HTERT RPE-1 (cell line): ENCODE results near the gene PPM1H.
"Not testable (repeated sequence)": the region's sequence is repeated elsewhere in the genome, so short reads cannot be mapped to it uniquely, and the experiment has no call there.

Source experiments
- in situ Hi-C: fragments of 300-500 bp; cut with MboI; formaldehyde crosslinking; loops from 4 replicates; pipeline ENCODE4 v1.14.3; 2020; ENCODE audit warnings: low sequenced_read_pairs

Gene PPM1H

GRCh38 chr12:62694632-62695031, 240.3 kb downstream of the PPM1H start:
- in situ Hi-C loops, result no loop called here

GRCh38 chr12:62694116-62694515, 240.8 kb downstream of the PPM1H start:
- in situ Hi-C loops, result no loop called here

- in situ Hi-C loops, result no loop called here
These were observed 241.4 kb downstream of the PPM1H start for GRCh38 chr12:62693376-62694050.

DNA sequence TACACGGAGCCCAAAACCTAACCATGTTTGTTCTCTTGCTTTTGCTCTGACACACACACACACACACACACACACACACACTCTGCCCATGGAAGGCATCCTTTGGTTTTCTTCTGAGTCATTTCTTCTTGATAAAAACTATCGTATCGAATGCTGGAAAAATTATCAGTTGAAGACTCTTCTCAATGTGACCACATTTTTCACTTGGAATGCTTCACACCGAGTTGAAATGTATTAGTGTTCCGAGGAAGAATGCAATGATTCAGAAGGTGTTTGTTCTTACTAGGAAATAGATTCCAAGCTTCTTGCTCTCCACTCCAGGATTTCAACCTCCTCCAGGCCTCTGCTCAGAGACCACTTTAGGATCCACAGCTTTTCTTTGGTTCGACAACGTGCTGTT, 242.1 kb downstream of the PPM1H start:
- in situ Hi-C loops, result no loop called here

DNA sequence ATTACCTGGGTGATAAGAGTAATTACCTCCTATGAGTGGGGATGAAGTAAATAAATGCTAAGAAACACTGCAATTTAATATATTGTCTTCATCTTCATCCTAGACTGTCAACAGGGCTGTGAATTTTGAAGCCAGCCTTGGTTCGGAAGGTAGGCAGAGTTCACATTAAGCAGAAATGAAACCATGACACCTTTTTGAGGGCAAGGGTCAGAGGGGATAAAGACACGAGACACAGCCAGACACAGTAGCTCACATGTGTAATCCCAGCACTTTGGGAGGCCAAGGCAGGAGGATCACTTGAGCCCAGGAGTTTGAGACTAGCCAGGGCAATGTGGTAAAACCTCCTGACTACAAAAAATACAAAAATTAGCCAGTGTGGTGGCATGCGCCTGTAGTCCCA, 243.6 kb downstream of the PPM1H start:
- in situ Hi-C loops, result no loop called here

GRCh38 chr12:62689042-62689839, 245.7 kb downstream of the PPM1H start:
- in situ Hi-C loops, result no loop called here

- in situ Hi-C loops, result no loop called here
These were observed 248.0 kb downstream of the PPM1H start for GRCh38 chr12:62686938-62687337.

DNA sequence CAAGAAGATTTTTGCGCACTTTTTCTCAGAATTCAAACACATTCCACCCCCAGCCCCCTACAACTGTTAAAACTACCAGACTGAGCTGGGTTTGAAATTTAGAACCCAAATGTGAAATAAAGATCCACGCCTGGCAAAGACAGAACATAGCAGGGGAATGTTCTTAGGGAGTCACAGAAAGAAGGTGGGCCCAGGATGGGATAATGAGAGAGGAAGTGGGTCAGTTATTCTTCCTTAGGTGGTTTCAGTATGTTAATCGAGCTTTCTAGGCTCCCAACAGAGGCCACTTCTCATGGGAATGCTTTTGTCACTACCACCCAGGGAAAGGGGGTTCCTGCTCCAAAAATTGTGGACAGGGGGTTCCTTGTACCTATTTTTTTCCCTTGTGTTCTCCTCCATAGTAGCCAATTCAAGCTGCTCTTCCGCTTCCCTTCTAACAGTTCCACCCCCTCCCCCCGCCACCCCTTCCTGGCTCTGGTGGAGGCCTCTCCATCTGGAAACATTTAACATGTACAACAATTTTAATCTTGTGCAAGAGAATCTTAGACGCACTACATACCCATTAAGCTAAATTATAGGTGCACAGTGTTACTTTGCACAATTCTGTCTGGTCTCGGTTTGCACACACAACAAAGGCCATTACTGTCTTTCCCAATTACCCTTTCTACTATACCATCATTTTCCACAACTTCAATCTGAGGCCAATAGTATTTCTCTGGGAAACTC, 250.2 kb downstream of the PPM1H start:
- in situ Hi-C loops, result no loop called here

- in situ Hi-C loops, result no loop called here
These were observed 251.0 kb downstream of the PPM1H start for GRCh38 chr12:62683776-62684569.

DNA sequence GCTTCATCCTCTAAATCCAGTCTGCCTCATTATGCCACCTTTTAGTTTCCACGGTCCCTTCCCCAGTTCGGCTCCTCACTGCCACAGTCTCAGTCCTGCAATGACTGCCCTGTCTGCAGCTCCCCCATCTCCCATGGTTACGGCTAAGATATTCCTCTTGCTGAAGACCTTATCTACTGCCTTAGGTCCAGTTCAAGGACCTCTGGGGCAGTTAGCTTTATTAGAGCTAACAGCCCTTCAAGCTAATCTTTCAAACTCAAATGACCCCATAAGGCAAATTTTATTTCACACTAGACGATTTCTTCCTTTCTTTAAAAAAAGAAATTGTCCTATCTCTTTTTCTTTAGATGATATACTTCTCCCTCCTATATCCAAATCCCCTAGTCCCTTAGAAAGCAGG, 253.6 kb downstream of the PPM1H start:
- in situ Hi-C loops, result no loop called here

DNA sequence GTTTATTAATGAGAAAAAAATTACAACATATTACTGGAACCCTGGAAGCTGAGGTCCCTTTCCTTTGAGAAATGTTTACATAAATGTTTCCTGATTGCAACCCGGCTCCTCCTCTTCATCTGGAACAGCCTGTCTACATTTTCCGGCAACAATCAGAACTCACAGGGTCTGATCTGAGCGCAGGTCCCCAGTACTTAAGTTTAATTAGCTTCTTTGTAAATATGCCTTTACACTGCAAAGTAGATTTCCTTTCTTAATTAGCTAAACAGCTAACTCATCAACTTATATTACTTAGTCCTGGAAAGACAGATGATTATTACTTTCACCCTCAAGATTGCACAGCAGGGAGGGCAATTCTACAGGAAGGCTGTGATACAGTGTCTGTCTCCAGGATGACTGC, 255.3 kb downstream of the PPM1H start:
- in situ Hi-C loops, result no loop called here

- in situ Hi-C loops, result no loop called here
These were observed 257.6 kb downstream of the PPM1H start for GRCh38 chr12:62677355-62677754.

- in situ Hi-C loops, result no loop called here
These were observed 258.2 kb downstream of the PPM1H start for GRCh38 chr12:62676521-62677307.

- in situ Hi-C loops, result no loop called here
These were observed 261.7 kb downstream of the PPM1H start for GRCh38 chr12:62673028-62673815.

DNA sequence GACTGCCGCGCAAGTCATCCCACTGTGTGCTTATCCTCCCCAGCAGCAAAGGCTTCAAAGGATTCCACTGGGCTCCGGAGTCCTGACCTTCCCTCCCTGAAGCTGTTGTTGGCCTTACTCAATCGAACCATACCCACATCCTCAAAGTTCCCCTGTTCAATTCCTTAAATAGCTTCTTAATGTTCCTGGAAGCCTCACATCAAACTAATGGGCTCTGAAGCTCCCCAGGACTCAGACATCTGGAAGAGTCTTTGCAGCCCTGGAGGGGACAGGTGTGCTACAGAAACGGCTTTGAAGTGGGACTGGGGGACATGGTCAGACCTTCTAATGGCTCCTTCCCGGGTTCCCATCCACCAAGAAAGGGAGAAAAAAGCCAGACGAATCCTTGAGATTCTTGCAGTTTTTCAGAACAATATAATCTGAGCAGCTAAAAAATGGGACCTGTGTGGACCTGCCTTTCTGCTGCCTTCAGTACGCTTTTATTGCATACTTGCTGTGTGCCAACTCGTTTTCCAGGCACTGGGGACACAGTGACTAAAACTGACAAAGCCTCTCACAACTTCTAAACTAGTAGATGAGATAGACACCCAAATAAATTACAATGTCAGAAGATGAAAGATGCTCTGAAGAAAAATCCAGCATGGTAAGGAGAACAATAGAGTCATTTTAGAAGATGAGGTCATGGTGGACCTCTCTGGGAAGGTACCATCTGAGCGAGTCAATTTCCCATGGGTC, 263.8 kb downstream of the PPM1H start:
- in situ Hi-C loops, result no loop called here

GRCh38 chr12:62668782-62669181, 266.2 kb downstream of the PPM1H start:
- in situ Hi-C loops, result no loop called here

GRCh38 chr12:62664951-62665350, 270.0 kb downstream of the PPM1H start:
- in situ Hi-C loops, result not testable (repeated sequence)

DNA sequence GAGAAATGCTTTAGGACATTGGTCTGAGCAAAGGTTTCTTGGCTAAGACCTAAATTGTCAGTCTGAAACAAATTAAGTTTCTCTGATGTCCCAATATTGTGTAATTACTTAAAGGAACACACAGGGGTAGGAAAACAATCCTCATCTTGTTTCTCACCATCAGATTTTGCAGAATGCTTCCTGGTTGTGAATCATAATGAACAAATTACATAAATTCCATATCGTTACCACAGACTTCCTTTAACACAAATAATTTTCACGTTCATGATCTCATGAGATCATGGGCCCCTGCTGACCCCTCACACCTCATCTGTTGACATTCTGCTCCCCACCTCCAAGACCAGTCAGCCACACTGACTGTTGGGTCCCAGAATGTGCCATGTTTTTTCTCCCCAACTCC, 274.2 kb downstream of the PPM1H start:
- in situ Hi-C loops, result no loop called here
